ENCODE measurements around the gene NOL9.
A peak's percentile ranks its signal among the peaks of the same experiment; 100 is the strongest.
"Not testable (repeated sequence)": the region's sequence is repeated elsewhere in the genome, so short reads cannot be mapped to it uniquely, and the experiment has no call there.

NOL9 gene

GRCh38 chr1:6505367-6506209 lies 48.7 kb downstream of the NOL9 start:
- no peak for DNase-seq (ENCODE audit: low read depth in 1 of 2, low spot score in 1 of 2)

- no peak for DNase-seq (ENCODE audit: low read depth in 1 of 2, low spot score in 1 of 2)
Observed at GRCh38 chr1:6504887-6505286, 49.4 kb downstream of the NOL9 start.

GRCh38 chr1:6503884-6504602 lies 50.3 kb downstream of the NOL9 start:
- no peak for DNase-seq (ENCODE audit: low read depth in 1 of 2, low spot score in 1 of 2)

- no peak for DNase-seq (ENCODE audit: low read depth in 1 of 2, low spot score in 1 of 2)
Observed at GRCh38 chr1:6502000-6502891, 52.1 kb downstream of the NOL9 start.

GRCh38 chr1:6501279-6501813 lies 53.0 kb downstream of the NOL9 start:
- no peak for DNase-seq (ENCODE audit: low read depth in 1 of 2, low spot score in 1 of 2)

GRCh38 chr1:6500544-6501278 lies 53.6 kb downstream of the NOL9 start:
- DNase-seq (ENCODE audit: low read depth in 1 of 2, low spot score in 1 of 2) = no peak

GRCh38 chr1:6499296-6499695 lies 55.0 kb downstream of the NOL9 start:
- no peak for DNase-seq (ENCODE audit: low read depth in 1 of 2, low spot score in 1 of 2)

GRCh38 chr1:6498576-6499111 lies 55.7 kb downstream of the NOL9 start:
- DNase-seq (ENCODE audit: low read depth in 1 of 2, low spot score in 1 of 2) = no peak

GRCh38 chr1:6497867-6498575 lies 56.3 kb downstream of the NOL9 start:
- DNase-seq (ENCODE audit: low read depth in 1 of 2, low spot score in 1 of 2) = no peak

GRCh38 chr1:6497215-6497866 lies 57.0 kb downstream of the NOL9 start:
- DNase-seq (ENCODE audit: low read depth in 1 of 2, low spot score in 1 of 2) = peak; percentile 21 to 35

GRCh38 chr1:6496890-6497214 lies 57.5 kb downstream of the NOL9 start:
- no peak for DNase-seq (ENCODE audit: low read depth in 1 of 2, low spot score in 1 of 2)

- DNase-seq (ENCODE audit: low read depth in 1 of 2, low spot score in 1 of 2) = no peak
Observed at GRCh38 chr1:6496365-6496721, 58.0 kb downstream of the NOL9 start.

GRCh38 chr1:6495540-6496364 lies 58.6 kb downstream of the NOL9 start:
- no peak for DNase-seq (ENCODE audit: low read depth in 1 of 2, low spot score in 1 of 2)

- DNase-seq (ENCODE audit: low read depth in 1 of 2, low spot score in 1 of 2) = no peak
Observed at GRCh38 chr1:6495041-6495441, 59.3 kb downstream of the NOL9 start.

- DNase-seq (ENCODE audit: low read depth in 1 of 2, low spot score in 1 of 2) = no peak
Observed at GRCh38 chr1:6494627-6495026, 59.7 kb downstream of the NOL9 start.

GRCh38 chr1:6493834-6494223 lies 60.5 kb downstream of the NOL9 start:
- DNase-seq (ENCODE audit: low read depth in 1 of 2, low spot score in 1 of 2) = not testable (repeated sequence)

- DNase-seq (ENCODE audit: low read depth in 1 of 2, low spot score in 1 of 2) = no peak
Observed at GRCh38 chr1:6491966-6492365, 62.3 kb downstream of the NOL9 start.

GRCh38 chr1:6491480-6491962 lies 62.8 kb downstream of the NOL9 start, which contains the start of gene PLEKHG5:
TSS of gene PLEKHG5 (minus strand) at chr1:6491667. CDS start at chr1:6477571, 14,096 bp downstream.
- DNase-seq (ENCODE audit: low read depth in 1 of 2, low spot score in 1 of 2) = no peak
